Limb (tissue), 2 donors: ENCODE measurements around the gene MX1.

Experiments
- DNase-seq, 2 donors: peaks; one replicate each; pipeline ENCODE4 v3.0.0-alpha.2; 2016; ENCODE audit errors: extremely low spot score in 2 of 2

MX1 gene

DNA sequence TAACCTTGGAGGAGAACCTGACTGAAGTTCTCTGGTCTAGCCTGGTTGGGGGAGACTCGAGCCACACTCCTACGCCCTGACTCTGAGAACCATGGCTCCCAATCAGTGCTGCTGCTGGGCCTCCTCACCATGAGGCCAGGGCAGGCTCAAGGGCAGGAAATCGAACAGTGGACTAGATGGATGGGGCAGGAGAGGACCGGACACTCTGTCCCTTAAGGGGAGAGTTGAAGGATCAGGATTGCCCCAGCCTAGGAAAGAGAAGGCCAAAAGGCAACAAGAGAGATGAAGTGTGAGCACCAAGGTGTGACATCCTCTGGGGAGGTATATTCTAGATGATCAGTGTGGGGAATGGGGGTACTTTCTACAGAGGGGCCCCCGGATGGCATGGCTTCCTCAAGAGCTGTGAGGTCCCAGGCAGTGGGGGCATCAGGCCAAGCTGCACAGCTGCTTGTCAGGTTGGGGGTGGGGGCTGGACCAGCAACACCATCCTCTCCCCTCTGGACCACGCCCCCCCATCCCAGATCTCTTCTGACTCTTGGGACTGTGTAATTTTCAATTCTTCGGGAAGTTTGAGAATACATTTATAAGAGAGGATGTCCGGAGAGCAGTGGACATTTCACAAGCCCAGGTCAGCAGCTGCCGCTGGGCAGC lies 34.0 kb downstream of the MX1 start:
- no peak for DNase-seq

DNA sequence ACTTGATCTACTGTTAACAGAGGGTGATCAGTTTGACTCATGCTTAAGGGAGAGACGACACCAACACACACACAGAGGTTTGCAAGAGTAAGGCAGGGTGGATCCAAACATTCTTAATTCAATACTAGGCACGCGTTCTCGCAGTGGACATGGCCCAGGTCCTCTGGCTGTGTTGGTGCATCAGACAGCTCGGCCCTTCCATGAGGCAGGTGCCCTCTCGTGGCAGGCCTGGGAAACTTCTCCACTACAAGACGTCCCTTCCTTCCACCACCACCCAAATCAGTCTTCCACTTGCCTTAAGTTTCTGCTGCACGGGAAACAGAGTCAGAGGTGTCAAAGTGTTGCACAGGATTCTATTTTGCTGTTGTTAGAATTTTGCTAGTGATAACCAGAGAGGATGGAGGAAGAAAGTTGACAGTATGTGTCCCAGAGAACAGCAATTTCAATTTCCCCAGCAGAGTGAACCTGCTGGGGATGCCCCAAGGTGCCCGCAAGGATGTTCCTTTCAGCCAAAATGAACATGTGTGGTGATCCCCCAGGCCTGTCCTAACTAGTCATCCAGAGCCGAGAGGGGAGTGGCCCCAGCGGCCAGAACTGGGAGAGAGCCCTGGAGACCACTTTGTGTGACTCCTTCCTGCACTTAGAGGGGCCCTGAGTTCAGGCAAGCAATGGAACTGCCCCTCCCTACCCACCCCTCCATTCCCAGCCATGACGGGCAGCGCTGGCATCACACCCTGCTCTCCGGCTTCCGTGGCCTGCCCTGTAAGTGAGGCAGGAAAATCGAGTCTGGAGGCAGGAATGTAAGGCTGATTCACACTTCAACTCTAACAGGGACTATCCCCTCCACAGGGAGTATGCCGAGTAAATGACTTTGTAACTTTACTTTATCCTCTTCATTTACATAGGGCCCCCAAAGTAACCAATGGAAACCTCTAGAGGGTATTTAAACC lies 34.8 kb downstream of the MX1 start:
- DNase-seq = peak; percentile 70 to 71

DNA sequence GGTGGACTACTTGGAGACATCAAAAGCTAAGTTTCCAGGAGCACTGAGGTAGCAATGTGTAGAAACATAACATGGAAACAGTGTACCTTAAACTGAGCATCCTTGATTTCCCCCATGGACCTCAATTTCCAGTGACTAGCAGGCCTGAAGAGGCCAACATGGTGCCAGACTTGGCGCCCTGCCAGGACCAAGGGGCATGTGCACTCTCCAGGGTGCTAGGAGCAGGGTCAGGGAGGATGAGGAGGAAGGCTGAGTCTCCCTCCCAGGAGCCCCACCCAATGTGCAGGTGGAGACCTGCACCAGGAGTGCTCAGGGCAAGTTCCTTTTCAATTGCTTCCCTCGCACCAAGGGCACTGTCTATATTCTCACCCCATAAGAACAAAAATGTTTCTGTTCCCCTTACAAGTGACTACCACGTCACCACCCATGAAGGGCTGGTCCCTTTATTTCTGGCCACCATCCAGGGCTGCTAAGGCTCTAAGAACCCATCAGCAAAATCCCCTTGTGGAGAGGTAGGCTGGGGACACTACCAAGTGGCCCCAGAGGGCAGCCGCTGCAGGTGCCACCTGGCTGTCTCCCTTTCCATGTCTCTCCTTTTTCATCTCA lies 39.2 kb downstream of the MX1 start:
- no peak for DNase-seq

DNA sequence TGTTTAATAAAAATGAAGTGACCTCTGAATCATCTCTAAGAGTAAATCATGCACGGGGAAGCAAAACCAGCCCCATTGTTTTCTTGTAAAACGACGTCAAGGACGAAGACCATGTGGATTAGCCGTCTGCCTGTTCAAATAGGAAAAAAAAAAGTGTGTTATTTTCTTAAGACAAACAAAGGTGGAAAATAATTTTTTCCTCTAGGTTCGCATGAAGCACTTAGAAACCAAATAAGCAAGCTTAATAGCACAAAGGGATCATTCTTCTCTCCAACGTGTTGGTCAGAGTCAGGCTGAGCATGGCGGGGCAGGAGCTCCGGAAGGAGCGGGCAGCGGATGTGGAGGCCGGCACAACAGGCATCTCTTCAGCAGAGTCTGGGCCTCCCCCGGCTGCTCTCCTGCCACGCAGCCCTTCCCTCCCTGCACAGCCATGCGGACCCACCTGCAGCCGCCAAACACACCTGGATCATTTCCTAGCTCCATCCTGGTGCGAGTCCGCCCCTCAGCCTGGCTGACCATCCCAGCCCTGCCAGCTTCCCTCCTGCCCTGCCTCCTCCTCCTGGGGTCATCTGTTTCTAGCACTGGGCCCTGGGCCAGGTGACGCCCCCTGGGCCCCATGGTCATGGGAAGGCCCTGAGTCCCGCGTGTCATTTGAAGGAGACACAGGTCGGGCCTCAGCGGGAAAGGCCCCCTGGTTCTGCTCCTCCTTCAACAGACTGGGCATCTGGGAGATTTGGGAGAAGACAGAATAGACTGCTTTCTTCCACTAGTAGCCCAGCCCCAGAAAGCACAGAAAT lies 40.2 kb downstream of the MX1 start:
- DNase-seq = no peak

DNA sequence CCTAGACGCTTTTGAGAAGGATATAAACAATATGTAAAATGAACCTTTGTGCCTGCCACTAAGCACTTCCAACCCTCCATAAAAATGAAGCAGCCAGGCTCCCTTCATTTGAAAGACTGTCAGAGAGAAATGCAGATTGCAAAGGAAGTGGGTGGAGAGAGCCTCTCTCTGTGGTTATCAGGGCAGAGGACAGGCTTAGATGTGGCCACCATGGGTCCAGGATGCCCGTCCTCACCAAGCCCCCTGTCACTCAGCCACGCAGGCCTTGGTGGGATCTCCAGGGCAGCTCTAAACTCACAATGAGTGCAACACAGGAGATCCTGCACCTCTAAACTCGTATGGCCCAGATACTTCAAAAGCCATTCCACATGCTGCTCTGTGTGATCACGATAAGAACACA lies 44.0 kb downstream of the MX1 start:
- no peak for DNase-seq

DNA sequence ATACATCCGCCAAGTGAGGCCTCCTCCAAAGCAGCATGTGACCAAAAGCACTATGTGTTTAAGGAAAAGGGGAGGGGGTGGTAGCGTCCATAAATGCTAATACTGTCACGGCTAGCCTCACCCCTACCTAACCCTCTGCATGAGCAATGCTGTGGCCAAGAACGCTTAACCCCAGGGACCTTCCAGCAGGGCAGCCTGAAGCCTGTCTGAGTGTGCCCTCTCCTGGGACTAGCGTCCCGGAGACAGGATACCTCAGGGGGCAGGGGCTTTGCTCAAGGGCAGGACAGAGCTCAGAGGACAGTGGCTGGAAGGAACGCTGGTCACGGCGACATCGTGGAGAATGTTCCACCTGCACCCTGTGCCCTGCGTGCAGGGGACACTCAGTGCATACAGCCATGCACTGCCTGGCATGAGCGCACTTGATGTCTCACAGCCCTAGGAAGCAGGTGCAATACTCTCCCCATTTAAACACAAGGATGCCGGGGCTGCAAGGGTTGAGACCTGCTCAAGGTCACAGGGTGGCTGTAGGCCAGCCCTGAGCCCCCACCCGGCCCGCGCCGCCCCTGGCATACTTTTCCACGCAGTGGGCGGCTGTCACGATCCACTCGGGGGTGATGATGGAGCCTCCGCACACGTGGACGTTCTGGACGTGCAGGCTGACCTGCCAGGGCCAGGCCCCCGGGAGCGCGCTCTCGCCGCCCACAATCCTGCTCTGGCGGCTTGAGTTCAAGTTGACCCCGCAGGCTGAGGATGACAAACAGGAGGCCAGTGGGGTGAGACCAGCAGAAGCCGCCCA lies 46.9 kb downstream of the MX1 start:
- DNase-seq = no peak

DNA sequence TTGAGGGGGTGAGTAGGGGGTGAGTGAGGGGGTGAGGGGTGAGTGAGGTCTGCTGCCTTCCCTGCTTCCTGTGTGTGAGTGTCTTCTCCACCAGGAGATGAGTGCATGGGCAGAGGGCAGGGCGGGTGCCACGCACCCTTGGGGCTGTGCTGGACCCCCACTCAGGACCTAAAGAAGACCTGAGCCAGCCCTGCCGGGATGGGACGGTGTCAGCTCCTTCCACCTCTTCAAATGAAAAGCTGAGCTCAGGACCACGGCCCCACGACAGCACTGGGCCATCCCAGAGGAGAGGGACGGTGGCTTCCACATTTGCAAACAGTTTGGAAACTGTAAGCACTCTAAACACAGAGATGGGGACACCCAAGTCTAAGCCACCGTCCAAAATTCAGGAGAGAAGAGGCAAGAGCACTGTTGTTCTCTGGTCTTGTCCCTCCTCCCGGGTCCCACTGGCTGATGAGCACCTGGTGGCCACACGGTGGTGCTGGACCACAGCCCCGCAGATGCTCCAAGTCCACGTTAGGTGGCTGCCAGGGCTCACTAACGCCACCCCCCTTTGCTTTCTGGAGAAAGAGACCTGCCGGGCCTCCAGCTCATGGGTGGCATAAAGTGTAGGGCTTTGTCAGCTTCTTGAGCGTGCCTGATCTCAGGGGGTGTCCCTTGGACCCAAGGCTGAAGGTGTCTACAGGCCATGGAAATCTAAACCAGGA lies 49.8 kb downstream of the MX1 start:
- DNase-seq = no peak

DNA sequence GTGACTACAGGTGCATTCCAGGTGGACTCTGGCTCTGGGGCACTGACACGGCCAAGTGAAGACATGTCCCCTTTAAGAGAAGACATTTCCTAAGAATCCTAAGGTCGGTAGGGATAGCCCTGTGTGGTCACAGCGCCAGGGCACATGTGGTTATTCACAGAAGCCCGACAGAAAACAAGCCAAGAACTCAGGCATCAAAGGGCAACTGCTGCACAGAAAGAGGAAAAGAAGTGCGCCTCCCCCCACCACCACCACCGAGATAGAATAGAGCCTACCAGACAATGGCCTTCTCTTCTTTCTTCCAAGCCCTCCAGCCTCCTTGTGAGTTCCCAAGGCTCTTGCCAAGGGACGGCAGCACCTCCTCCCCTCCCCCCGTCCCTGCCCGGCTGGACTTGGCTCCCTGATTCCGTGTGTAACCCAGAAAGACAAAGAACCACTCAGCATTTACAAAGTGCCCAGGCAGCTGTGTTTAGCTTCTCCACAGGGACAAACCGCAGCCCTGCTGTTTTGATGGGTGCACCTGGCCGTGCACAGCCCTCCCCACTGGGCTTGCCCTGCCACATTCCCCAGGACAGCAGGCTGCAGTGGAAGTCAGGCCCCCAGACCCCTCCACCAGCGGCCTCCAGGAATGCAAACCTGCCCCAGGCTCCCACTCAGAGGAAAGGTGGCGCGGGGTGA lies 51.7 kb downstream of the MX1 start:
- no peak for DNase-seq

DNA sequence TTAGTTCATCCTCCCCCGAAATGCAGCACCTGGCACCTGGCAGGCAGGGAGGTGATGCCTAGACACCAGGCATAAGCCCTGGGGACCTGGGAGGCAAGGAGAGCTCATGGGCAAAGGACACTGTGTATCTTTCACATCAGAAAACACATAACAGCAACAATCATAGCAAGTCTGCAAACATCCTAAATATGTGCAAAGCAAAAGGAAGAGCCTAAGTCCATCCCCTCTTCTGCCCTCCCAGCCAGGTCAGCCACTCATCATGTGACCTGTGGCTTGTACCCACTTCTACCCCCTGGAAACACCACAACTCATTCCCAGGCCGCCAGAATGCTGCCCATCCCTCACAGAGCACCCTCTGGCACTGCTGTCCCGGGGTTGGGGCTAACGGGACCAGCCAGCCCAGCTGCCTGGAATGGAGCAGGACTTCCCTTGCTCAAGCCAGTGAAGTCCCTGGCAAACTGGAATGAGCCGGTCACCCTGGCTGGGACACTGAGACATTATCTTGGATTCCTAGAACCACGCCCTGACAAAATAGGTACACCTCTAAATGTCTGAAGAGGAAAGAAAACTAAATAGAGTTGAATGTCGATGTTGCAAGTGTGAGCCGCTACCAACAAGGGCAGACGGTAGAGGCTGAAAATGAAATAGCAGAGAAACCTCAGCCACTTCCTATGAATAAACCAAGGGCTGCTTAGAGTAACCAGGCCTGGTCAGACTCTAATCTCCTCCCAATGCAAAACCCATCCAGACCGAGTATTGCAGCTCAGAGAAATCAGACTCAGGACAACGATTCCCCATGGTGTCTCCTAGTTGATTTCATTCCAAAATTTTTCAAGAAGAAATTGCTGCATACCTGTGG lies 52.5 kb downstream of the MX1 start:
- DNase-seq = no peak

DNA sequence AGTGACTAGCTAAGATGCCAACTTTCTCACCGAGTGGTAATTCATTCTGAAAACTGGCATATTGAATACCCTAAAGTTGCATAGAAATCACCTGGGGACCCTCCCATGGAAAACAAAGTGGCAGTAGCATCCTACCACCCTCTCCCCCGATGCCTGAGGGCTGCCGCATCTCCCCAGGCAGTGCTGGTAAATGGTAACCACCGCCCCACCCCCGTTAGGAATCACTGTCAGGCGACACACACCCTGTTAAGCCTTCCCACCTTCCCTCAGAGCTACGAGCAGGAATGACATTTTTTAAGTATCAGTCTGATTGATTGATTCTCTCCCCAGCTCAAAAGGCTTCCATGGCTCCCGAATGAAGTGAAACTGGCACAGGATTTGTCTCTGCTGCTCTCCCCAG lies 53.6 kb downstream of the MX1 start:
- DNase-seq = no peak

DNA sequence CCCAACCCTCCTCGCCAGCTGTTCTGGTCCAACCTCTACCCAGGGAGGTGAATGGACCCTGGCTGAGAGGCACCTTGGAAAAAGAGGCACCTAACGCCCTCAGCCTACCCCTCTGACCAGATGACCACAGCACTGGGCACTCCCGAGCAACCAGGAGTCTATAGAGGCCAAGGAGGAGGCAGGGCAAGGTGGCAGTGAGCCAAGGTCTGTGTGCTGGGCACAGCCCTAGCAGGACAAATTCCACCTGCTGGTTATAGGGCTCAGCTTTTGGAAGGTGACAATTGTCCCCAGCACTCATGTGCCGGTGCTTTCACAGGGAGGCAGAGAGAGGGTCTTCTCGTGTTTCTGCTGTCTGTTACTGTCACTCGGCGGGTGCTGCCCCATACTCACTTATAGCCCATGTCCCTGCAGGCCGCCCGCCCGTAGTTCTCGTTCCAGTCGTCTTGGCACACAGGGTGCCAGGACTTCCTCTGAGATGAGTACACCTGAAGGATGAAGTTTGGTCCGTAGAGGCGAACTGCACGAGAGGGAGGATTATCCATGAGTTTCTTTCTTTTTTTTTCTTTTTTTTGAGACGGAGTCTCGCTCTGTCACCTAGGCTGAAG lies 54.1 kb downstream of the MX1 start:
- no peak for DNase-seq

DNA sequence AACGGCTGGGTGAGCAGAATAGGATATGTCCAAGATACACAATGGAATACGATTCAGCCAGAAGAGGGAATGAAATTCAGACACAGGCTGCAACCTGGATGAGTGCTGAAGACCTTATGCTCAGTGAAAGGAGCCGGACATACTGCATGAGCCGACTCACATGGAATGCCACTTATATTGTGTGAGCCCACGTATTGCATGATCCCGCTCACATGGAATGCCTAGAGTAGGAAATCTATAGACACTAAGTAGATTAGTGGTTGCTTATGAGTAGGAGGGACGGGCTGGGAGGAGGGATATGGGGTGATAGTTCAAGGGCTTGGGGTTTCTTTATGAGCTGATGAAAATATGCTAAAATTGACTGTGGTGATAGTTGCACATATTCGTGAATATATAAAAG lies 55.2 kb downstream of the MX1 start:
- DNase-seq = no peak

DNA sequence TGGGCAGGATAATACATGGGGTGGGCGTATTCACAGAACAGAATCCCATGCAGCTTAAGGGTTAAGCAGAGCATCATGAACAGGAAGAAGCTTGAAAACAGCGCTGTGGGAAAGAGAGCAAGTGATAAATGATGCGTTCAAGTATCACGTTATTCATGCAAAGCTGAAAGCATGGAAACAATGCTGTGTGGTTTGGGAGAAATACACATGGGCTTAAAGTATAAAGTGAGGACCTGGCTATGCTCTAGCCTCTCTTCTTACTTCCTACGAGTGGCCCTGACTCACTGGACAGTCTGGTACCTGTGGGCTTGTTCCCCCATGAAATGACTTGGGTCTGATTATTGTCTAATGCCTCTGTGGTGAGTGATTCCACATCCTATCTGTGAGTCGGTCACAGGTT lies 56.3 kb downstream of the MX1 start:
- no peak for DNase-seq

DNA sequence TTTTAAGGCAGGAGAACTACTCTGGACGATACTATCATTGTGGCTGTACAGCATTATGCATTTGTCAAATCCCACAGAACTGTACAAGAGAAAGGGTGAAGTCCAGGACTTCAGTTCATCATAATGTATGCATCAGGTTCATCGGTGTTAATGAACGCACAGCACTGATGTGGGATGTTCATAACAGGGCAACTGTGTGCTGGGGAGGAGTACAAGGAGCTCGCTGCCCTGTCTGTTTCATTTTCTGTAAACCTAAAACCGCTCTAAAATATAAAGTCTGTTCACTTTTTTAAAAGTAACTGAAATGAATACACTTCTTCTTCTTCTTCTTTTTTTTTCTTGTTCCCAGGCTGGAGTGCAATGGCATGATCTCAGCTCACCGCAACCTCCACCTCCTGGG lies 56.9 kb downstream of the MX1 start:
- no peak for DNase-seq

DNA sequence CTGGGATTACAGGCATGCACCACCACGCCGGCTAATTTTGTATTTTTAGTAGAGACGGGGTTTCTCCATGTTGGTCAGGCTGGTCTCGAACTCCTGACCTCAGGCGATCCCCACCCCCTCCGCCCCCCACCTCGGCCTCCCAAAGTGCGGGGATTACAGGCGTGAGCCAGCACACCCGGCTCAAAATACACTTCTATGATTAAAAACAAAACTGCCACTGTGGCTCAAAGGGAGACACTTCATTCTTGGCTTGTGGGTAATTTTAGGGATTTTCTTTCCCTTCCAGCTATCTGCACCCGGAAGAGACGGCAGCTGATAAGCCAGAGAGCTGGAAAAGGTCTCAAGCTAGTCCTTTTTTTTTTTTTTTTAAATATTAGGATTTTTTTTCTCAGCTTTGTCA lies 57.4 kb downstream of the MX1 start:
- no peak for DNase-seq

DNA sequence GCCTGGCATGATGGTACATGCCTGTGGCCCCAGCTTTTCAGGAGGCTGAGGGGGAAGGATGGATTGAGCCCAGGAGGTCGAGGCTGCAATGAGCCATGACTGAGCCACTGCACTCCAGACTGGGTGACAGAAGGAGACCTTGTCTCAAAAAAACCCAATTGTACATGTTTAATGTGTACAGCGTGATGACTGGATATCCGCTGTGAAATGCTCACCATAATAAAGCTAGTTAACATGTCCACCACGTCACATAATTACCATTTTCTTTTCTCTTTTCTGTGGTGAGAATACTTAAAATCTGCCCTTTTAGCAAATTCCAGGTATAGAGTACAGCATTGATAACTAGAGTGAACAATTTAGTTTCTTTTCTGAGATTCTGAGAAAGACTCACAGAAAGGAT lies 57.9 kb downstream of the MX1 start:
- no peak for DNase-seq

DNA sequence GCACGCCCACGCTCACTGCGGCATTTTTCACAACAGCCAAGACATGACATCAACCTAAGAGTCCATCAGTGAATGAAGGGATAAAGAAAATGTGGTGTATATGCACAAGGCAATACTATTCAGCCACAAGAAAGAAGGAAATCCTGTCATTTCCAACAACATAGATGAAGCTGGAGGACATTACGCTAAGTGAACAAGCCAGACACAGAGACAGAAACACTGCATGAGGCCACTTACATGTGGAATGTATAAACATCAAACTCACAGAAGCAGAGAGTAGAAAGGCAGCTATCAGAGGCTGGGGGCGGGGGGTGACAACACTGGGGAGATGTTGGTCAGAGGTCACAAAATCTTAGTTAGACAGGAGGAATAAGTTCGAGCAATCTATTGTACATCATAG lies 61.0 kb downstream of the MX1 start:
- no peak for DNase-seq

DNA sequence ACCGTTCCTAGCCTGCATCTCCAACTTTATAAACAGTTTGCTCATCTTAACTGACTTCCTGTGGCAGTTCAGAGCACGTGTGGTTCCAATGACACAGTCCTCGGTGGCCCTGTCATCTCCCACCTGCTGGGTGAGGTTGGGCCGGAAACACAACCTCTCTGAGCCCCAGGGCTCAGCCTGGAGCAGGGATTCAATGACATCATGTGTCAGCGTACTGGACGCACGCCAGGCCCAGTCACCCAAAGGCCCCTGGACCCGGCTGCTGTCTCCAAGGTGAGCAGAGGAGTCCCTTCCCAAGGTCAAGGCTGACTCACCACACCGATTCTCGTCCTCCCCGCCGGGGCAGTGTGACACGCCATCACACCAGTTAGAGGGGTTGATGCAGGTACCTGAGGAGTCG lies 62.0 kb downstream of the MX1 start:
- no peak for DNase-seq
